SK-N-SH treated with all-trans-retinoic acid at 6 μM for 48 hours (cell line): ENCODE measurements around the gene CLPTM1L.

Experiments used
- ATAC-seq: fragments of 200-7000 bp; cut with Tn5 transposase; 3 replicates; pipeline ENCODE4 v1.9.1; 2020; ENCODE audit warnings: mild to moderate bottlenecking, moderate library complexity
- ARNTL ChIP-seq: fragments of 450-650 bp; formaldehyde crosslinking; IDR thresholded peaks from 2 replicates; pipeline ENCODE4 v1.5.0; 2020; ENCODE audit warnings: low read depth, mild to moderate bottlenecking, moderate library complexity, borderline replicate concordance
- BACH2 ChIP-seq: fragments of 250-450 bp; sonication (Bioruptor Pico); IDR thresholded peaks from 2 replicates; pipeline ENCODE4 v1.9.0; 2021; ENCODE audit warnings: mild to moderate bottlenecking, borderline replicate concordance
- CREB5 ChIP-seq: fragments of 250-450 bp; sonication (Bioruptor Pico); IDR thresholded peaks from 2 replicates; pipeline ENCODE4 v1.5.1; 2020; ENCODE audit warnings: low read depth, mild to moderate bottlenecking, moderate library complexity
- CSDC2 ChIP-seq: fragments of 250-450 bp; sonication (Bioruptor Pico); IDR thresholded peaks from 2 replicates; pipeline ENCODE4 v1.5.0; 2020; ENCODE audit warnings: mild to moderate bottlenecking, moderate library complexity
- CSRNP3 ChIP-seq: fragments of 250-450 bp; sonication (Bioruptor Pico); IDR thresholded peaks from 2 replicates; pipeline ENCODE4 v1.5.1; 2021; ENCODE audit warnings: mild to moderate bottlenecking, moderate library complexity
- ESRRG ChIP-seq: fragments of 250-450 bp; sonication (Bioruptor Pico); IDR thresholded peaks from 2 replicates; pipeline ENCODE4 v1.6.1; 2021; ENCODE audit warnings: mild to moderate bottlenecking
- GLIS3 ChIP-seq: fragments of 250-450 bp; sonication (Bioruptor Pico); IDR thresholded peaks from 2 replicates; pipeline ENCODE4 v1.5.0; 2020; ENCODE audit warnings: mild to moderate bottlenecking, moderate library complexity
- OSR1 ChIP-seq: fragments of 250-450 bp; sonication (Bioruptor Pico); IDR thresholded peaks from 2 replicates; pipeline ENCODE4 v1.8.0; 2022; ENCODE audit warnings: moderate library complexity, mild to moderate bottlenecking, inconsistent platforms
- PATZ1 ChIP-seq: fragments of 250-450 bp; sonication (Bioruptor Pico); IDR thresholded peaks from 2 replicates; pipeline ENCODE4 v1.8.0; 2020; ENCODE audit warnings: mild to moderate bottlenecking, moderate library complexity, borderline replicate concordance
- POU6F1 ChIP-seq: fragments of 250-450 bp; sonication (Bioruptor Pico); IDR thresholded peaks from 2 replicates; pipeline ENCODE4 v1.8.0; 2021; ENCODE audit warnings: low read depth, mild to moderate bottlenecking, moderate library complexity, borderline replicate concordance
- PPARA ChIP-seq: fragments of 250-450 bp; sonication (Bioruptor Pico); IDR thresholded peaks from 2 replicates; pipeline ENCODE4 v1.5.0; 2020; ENCODE audit warnings: mild to moderate bottlenecking, borderline replicate concordance
- RARB ChIP-seq: fragments of 250-450 bp; sonication (Bioruptor Pico); IDR thresholded peaks from 2 replicates; pipeline ENCODE4 v1.8.0; 2021; ENCODE audit warnings: mild to moderate bottlenecking, moderate library complexity
- SNAI2 ChIP-seq: fragments of 250-450 bp; sonication (Bioruptor Pico); IDR thresholded peaks from 2 replicates; pipeline ENCODE4 v1.5.0; 2020; ENCODE audit warnings: mild to moderate bottlenecking, moderate library complexity
- TCF4 ChIP-seq: fragments of 250-450 bp; sonication (Bioruptor Pico); IDR thresholded peaks from 2 replicates; pipeline ENCODE4 v1.8.0; 2021; ENCODE audit warnings: mild to moderate bottlenecking, moderate library complexity, borderline replicate concordance
- TOX ChIP-seq: fragments of 250-450 bp; sonication (Bioruptor Pico); IDR thresholded peaks from 2 replicates; pipeline ENCODE4 v1.8.0; 2021; ENCODE audit warnings: mild to moderate bottlenecking, moderate library complexity, borderline replicate concordance
- TSHZ2 ChIP-seq: fragments of 250-450 bp; sonication (Bioruptor Pico); IDR thresholded peaks from 2 replicates; pipeline ENCODE4 v1.5.0; 2020; ENCODE audit warnings: mild to moderate bottlenecking, moderate library complexity
- ZC3H10 ChIP-seq: fragments of 250-450 bp; sonication (Bioruptor Pico); IDR thresholded peaks from 2 replicates; pipeline ENCODE4 v1.5.1; 2021; ENCODE audit warnings: mild to moderate bottlenecking, moderate library complexity
- ZFP3 ChIP-seq: fragments of 250-450 bp; sonication (Bioruptor Pico); IDR thresholded peaks from 2 replicates; pipeline ENCODE4 v1.5.0; 2020; ENCODE audit warnings: mild to moderate bottlenecking, moderate library complexity
- ZNF565 ChIP-seq: fragments of 450-650 bp; formaldehyde crosslinking; conservative IDR thresholded peaks from 2 replicates; pipeline ENCODE4 v1.5.0; 2020; ENCODE audit warnings: low read depth, mild to moderate bottlenecking, moderate library complexity
- ZNF70 ChIP-seq: fragments of 450-650 bp; formaldehyde crosslinking; IDR thresholded peaks from 2 replicates; pipeline ENCODE4 v1.5.0; 2020; ENCODE audit warnings: mild to moderate bottlenecking, moderate library complexity
- ZNF8 ChIP-seq: fragments of 450-650 bp; formaldehyde crosslinking; IDR thresholded peaks from 2 replicates; pipeline ENCODE4 v1.5.0; 2020; ENCODE audit warnings: mild to moderate bottlenecking, moderate library complexity

Gene CLPTM1L

GRCh38 chr5:1381370-1382247, 36.7 kb upstream of the CLPTM1L start:
- no peak for TF ChIP-seq ZC3H10 (CRISPR knock-in tag)
- no peak for TF ChIP-seq ZNF565
- no peak for TF ChIP-seq ARNTL (CRISPR knock-in tag)
- no peak for TF ChIP-seq OSR1 (CRISPR knock-in tag)
- TF ChIP-seq BACH2 (CRISPR knock-in tag), result no peak
- no peak for TF ChIP-seq ZNF8 (CRISPR knock-in tag)
- ATAC-seq, result no peak

GRCh38 chr5:1380910-1381309, 36.0 kb upstream of the CLPTM1L start:
- ATAC-seq, result no peak; the same call in 2 of the 3 replicates
- TF ChIP-seq PPARA (CRISPR knock-in tag) (no peak), CSDC2 (CRISPR knock-in tag) (no peak), ZNF70 (CRISPR knock-in tag) (no peak), ZC3H10 (CRISPR knock-in tag) (no peak), RARB (CRISPR knock-in tag) (no peak)

GRCh38 chr5:1380011-1380817, 35.3 kb upstream of the CLPTM1L start:
- ATAC-seq, result peak; percentile 93
- TF ChIP-seq SNAI2 (CRISPR knock-in tag), result no peak
- no peak for TF ChIP-seq ZNF565
- TF ChIP-seq ZNF8 (CRISPR knock-in tag), result no peak
- TF ChIP-seq POU6F1 (CRISPR knock-in tag), result no peak
- TF ChIP-seq PPARA (CRISPR knock-in tag), result no peak
- TF ChIP-seq ARNTL (CRISPR knock-in tag), result no peak
- no peak for TF ChIP-seq BACH2 (CRISPR knock-in tag)
- no peak for TF ChIP-seq OSR1 (CRISPR knock-in tag)
- TF ChIP-seq GLIS3 (CRISPR knock-in tag), result no peak
- no peak for TF ChIP-seq ZFP3 (CRISPR knock-in tag)
- TF ChIP-seq CSRNP3 (CRISPR knock-in tag), result no peak
- TF ChIP-seq RARB (CRISPR knock-in tag), result no peak
- TF ChIP-seq CREB5, result no peak
- TF ChIP-seq ESRRG, result no peak
- TF ChIP-seq ZC3H10 (CRISPR knock-in tag), result no peak
- no peak for TF ChIP-seq PATZ1 (CRISPR knock-in tag)
- TF ChIP-seq TCF4 (CRISPR knock-in tag), result no peak
- no peak for TF ChIP-seq TOX (CRISPR knock-in tag)
- TF ChIP-seq CSDC2 (CRISPR knock-in tag), result no peak
- TF ChIP-seq TSHZ2 (CRISPR knock-in tag), result no peak
